GM19463 (cell line): ENCODE data around the gene TRIM32.

Experiments
- ATAC-seq: cut with Tn5 transposase; IDR thresholded peaks from one replicate; pipeline ENCODE4 v1.9.1; 2021; ENCODE audit warnings: mild to moderate bottlenecking, moderate library complexity; ENCODE audit not compliant: unreplicated experiment

The TRIM32 gene

GRCh38 chr9:116749772-116750171 lies 62.7 kb downstream of the TRIM32 start:
- ATAC-seq: no peak

- no peak for ATAC-seq
Measured at GRCh38 chr9:116750510-116750909, 63.4 kb downstream of the TRIM32 start.
